ENCODE results near the gene CDK5RAP3. TPM values are rescaled to one million over a fixed set of nuclear protein-coding genes. Genes with fewer than 3 reads are reported as not detected.
A peak's percentile ranks its signal among the peaks of the same experiment; 100 is the strongest.

The CDK5RAP3 gene
- total RNA-seq, 6 donors from 2014 or later: 76.6 to 661 (median 160) TPM

GRCh38 chr17:48025040-48025903 lies 54.4 kb downstream of the CDK5RAP3 start:
- ATAC-seq (ENCODE audit: low FRiP score in 2 of 2) (peak; percentile 95 to 98), DNase-seq (peak; percentile 98 to 100)
- TF ChIP-seq EP300 (IDR thresholded peaks at IDR 0.05) (no peak), POLR2A (IDR thresholded peaks at IDR 0.05) (no peak), POLR2AphosphoS5 (IDR thresholded peaks at IDR 0.05) (peak; percentile 0 to 43)
- TF ChIP-seq, protein P1, sequence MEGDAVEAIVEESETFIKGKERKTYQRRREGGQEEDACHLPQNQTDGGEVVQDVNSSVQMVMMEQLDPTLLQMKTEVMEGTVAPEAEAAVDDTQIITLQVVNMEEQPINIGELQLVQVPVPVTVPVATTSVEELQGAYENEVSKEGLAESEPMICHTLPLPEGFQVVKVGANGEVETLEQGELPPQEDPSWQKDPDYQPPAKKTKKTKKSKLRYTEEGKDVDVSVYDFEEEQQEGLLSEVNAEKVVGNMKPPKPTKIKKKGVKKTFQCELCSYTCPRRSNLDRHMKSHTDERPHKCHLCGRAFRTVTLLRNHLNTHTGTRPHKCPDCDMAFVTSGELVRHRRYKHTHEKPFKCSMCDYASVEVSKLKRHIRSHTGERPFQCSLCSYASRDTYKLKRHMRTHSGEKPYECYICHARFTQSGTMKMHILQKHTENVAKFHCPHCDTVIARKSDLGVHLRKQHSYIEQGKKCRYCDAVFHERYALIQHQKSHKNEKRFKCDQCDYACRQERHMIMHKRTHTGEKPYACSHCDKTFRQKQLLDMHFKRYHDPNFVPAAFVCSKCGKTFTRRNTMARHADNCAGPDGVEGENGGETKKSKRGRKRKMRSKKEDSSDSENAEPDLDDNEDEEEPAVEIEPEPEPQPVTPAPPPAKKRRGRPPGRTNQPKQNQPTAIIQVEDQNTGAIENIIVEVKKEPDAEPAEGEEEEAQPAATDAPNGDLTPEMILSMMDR (IDR thresholded peaks at IDR 0.05): peak; percentile 78 to 98 (median 94)
- H3K27ac ChIP-seq: peak overlapping the region in 3 of 4 donors; percentile 76 to 81 (median 80)
- H3K9me3 ChIP-seq: no peaks in the 10 kb centered on the region
- no peaks in the 10 kb centered on the region for H3K36me3 ChIP-seq
- no peaks in the 10 kb centered on the region for H3K27me3 ChIP-seq
- H3K4me3 ChIP-seq: peak overlapping the region; percentile 27 to 52 (median 48)
- WGBS, 2 donors: 0 to 2% methylated on average over 16 to 53 of the region's 56 CpGs
- H3K4me1 ChIP-seq: peaks cover 35 to 43% (median 35%) of the 10 kb centered on the region in 4 donors

DNA sequence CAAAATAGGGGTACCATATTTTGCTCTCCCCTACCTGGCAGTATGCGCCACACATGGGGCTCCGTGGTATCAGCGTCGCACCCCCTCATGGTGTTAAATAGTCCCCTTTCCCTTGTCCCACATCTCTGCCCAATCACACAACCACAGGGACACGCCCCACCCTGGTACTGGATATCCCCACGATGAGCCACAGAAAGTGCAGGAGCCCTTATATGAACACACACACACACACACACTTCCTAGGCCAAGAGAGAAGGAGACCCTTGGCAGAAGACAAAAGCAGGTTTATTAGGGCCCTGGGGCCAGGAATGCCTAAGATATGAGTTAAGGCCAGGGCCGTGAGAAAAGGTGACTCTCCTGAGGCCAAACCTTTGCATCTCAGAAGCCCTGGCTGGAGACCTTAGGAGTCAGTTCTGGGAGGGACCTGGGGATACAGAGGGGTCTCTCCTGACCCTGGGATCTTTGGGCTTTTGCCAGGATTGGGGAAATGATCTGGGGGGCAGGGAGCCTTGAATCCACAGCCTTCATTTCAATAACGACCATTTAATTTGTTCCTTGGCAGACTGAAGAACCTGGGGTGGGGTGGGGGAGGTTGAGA lies 55.1 kb downstream of the CDK5RAP3 start:
- 21 to 47% methylated on average over 8 of the region's 8 CpGs for WGBS, 2 donors

GRCh38 chr17:48026502-48027321 lies 55.8 kb downstream of the CDK5RAP3 start:
- H3K27me3 ChIP-seq: no peaks in the 10 kb centered on the region
- peaks cover 35 to 48% (median 35%) of the 10 kb centered on the region in 4 donors for H3K4me1 ChIP-seq
- H3K36me3 ChIP-seq: no peaks in the 10 kb centered on the region
- no peak overlapping the region for H3K27ac ChIP-seq
- peak; percentile 61 to 73 for ATAC-seq (ENCODE audit: low FRiP score in 2 of 2)
- WGBS, 2 donors: 11 to 32% methylated on average over 11 to 16 of the region's 18 CpGs
- peak; percentile 83 to 88 for DNase-seq
- no peaks in the 10 kb centered on the region for H3K9me3 ChIP-seq
- no peak overlapping the region for H3K4me3 ChIP-seq
- no peak for TF ChIP-seq EP300 (IDR thresholded peaks at IDR 0.05)
- TF ChIP-seq, protein P1 (IDR thresholded peaks at IDR 0.05): peak; percentile 86 to 90 (median 88)

More for the DNA sequence above, 55.1 kb downstream of the CDK5RAP3 start:
- H3K27ac ChIP-seq: peak overlapping the region in 3 of 4 donors; percentile 17 to 80 (median 66)
- no peaks in the 10 kb centered on the region for H3K9me3 ChIP-seq
- peaks cover 35 to 48% (median 35%) of the 10 kb centered on the region in 4 donors for H3K4me1 ChIP-seq
- H3K4me3 ChIP-seq: peak overlapping the region in 3 of 4 donors; percentile 46 to 52 (median 50)
- DNase-seq (no peak), ATAC-seq (ENCODE audit: low FRiP score in 2 of 2) (no peak)
- TF ChIP-seq, protein P1 (IDR thresholded peaks at IDR 0.05): no peak
- TF ChIP-seq POLR2A (IDR thresholded peaks at IDR 0.05) (no peak), EP300 (IDR thresholded peaks at IDR 0.05) (no peak), POLR2AphosphoS5 (IDR thresholded peaks at IDR 0.05) (no peak)
- H3K27me3 ChIP-seq: no peaks in the 10 kb centered on the region
- H3K36me3 ChIP-seq: no peaks in the 10 kb centered on the region

- DNase-seq: no peak
- Histone ChIP-seq H3K9me3 (no peaks in the 10 kb centered on the region), H3K4me1 (peaks cover 35 to 48% (median 35%) of the 10 kb centered on the region in 4 donors), H3K27me3 (no peaks in the 10 kb centered on the region), H3K27ac (no peak overlapping the region), H3K36me3 (peaks cover 0 to 4% (median 0%) of the 10 kb centered on the region in 4 donors), H3K4me3 (no peak overlapping the region)
- ATAC-seq (ENCODE audit: low FRiP score in 2 of 2): no peak
- TF ChIP-seq POLR2AphosphoS5 (IDR thresholded peaks at IDR 0.05) (no peak), EP300 (IDR thresholded peaks at IDR 0.05) (no peak), POLR2A (IDR thresholded peaks at IDR 0.05) (no peak)
- TF ChIP-seq, protein P1 (IDR thresholded peaks at IDR 0.05): no peak
- 88 to 90% methylated on average over 12 of the region's 12 CpGs for WGBS, 2 donors
Observed at GRCh38 chr17:48027322-48027981, 56.5 kb downstream of the CDK5RAP3 start.

Data from upper lobe of left lung (tissue), 6 donors.